Right atrium auricular region (tissue), 2 donors: ENCODE measurements around the gene INVS. TPM values are rescaled to one million over a fixed set of nuclear protein-coding genes. Genes with fewer than 3 reads are reported as not detected.

ENCODE experiments used
- DNase-seq: peaks from one replicate; pipeline ENCODE4 v3.0.0-alpha.2; 2019; ENCODE audit warnings: low spot score
- H3K27ac ChIP-seq, 2 donors: fragments of 200-600 bp; sonication (generic); 1 replicate in 1 of 2; 2 replicates in 1 of 2; pipeline ENCODE4 v1.5.1; 2016 to 2019
- H3K27me3 ChIP-seq, 2 donors: fragments of 200-600 bp; sonication (generic); one replicate each; pipeline versions ENCODE4 v1.5.1 to v1.6.0; 2017 to 2019
- H3K36me3 ChIP-seq: fragments of 200-600 bp; sonication (generic); one replicate; pipeline ENCODE4 v1.5.1; 2016
- H3K4me1 ChIP-seq, 2 donors: fragments of 200-600 bp; sonication (generic); one replicate each; pipeline versions ENCODE4 v1.5.1 to v1.6.0; 2017 to 2019
- H3K4me3 ChIP-seq, 2 donors: fragments of 200-600 bp; sonication (generic); 1 replicate in 1 of 2; 2 replicates in 1 of 2; pipeline ENCODE4 v1.5.1; 2017 to 2019; ENCODE audit warnings: mild to moderate bottlenecking in 1 of 2, moderate library complexity in 1 of 2
- H3K9me3 ChIP-seq, 2 donors: fragments of 200-600 bp; sonication (generic); one replicate each; pipeline ENCODE4 v1.5.1; 2019
- CTCF ChIP-seq, 2 donors: fragments of 200-600 bp; sonication (generic); IDR thresholded peaks; one replicate each; pipeline ENCODE4 v1.5.1; 2019; ENCODE audit warnings: antibody characterized with exemption in 2 of 2
- total RNA-seq, 2 donors: library from RNA; depleted of rRNA; stranded (reverse); fragments of >200 nt; gene quantifications; one replicate each; pipeline ENCODE4 v1.1.0, GENCODE V29; 2016

INVS gene
- total RNA-seq, 2 donors from 2014 or later, result 7.8 to 10.1 TPM

- no peaks in the 10 kb centered on the region for H3K4me1 ChIP-seq
- no peaks in the 10 kb centered on the region for H3K27me3 ChIP-seq
- peak; percentile 30 to 66 for TF ChIP-seq CTCF (IDR thresholded peaks at IDR 0.05)
- peak; percentile 62 for DNase-seq
- H3K36me3 ChIP-seq, result no peaks in the 10 kb centered on the region
- no peak overlapping the region for H3K27ac ChIP-seq
- H3K9me3 ChIP-seq, result no peaks in the 10 kb centered on the region
- no peak overlapping the region for H3K4me3 ChIP-seq
Observed at GRCh38 chr9:100216178-100216787, 117.2 kb downstream of the INVS start.

- no peak overlapping the region for H3K27ac ChIP-seq
- no peak overlapping the region for H3K4me3 ChIP-seq
- no peak for DNase-seq
- TF ChIP-seq CTCF (IDR thresholded peaks at IDR 0.05), result no peak
- no peaks in the 10 kb centered on the region for H3K36me3 ChIP-seq
- H3K27me3 ChIP-seq, result no peaks in the 10 kb centered on the region
- H3K4me1 ChIP-seq, result no peaks in the 10 kb centered on the region
- no peaks in the 10 kb centered on the region for H3K9me3 ChIP-seq
Observed at GRCh38 chr9:100217536-100217935, 118.5 kb downstream of the INVS start.

- Histone ChIP-seq H3K9me3 (no peaks in the 10 kb centered on the region), H3K27ac (no peak overlapping the region)
Observed at GRCh38 chr9:100219347-100219746, 120.3 kb downstream of the INVS start.

GRCh38 chr9:100220936-100221335, 121.9 kb downstream of the INVS start:
- no peaks in the 10 kb centered on the region for H3K4me1 ChIP-seq
- H3K9me3 ChIP-seq, result no peaks in the 10 kb centered on the region
- no peak for DNase-seq
- no peak overlapping the region for H3K27ac ChIP-seq
- TF ChIP-seq CTCF (IDR thresholded peaks at IDR 0.05), result no peak
- no peaks in the 10 kb centered on the region for H3K27me3 ChIP-seq
- no peaks in the 10 kb centered on the region for H3K36me3 ChIP-seq
- H3K4me3 ChIP-seq, result no peak overlapping the region

More at GRCh38 chr9:100219347-100219746, 120.3 kb downstream of the INVS start:
- no peak for TF ChIP-seq CTCF (IDR thresholded peaks at IDR 0.05)
- Histone ChIP-seq H3K4me1 (no peaks in the 10 kb centered on the region), H3K36me3 (no peaks in the 10 kb centered on the region), H3K27me3 (no peaks in the 10 kb centered on the region), H3K4me3 (no peak overlapping the region)
- no peak for DNase-seq

- no peaks in the 10 kb centered on the region for H3K4me1 ChIP-seq
- no peaks in the 10 kb centered on the region for H3K9me3 ChIP-seq
- H3K27ac ChIP-seq, result no peak overlapping the region
- H3K27me3 ChIP-seq, result no peaks in the 10 kb centered on the region
- DNase-seq, result no peak
- no peaks in the 10 kb centered on the region for H3K36me3 ChIP-seq
- no peak for TF ChIP-seq CTCF (IDR thresholded peaks at IDR 0.05)
- no peak overlapping the region for H3K4me3 ChIP-seq
Observed at GRCh38 chr9:100221538-100221937, 122.5 kb downstream of the INVS start.

- Histone ChIP-seq H3K9me3 (no peaks in the 10 kb centered on the region), H3K4me1 (no peaks in the 10 kb centered on the region), H3K4me3 (no peak overlapping the region), H3K27me3 (no peaks in the 10 kb centered on the region), H3K27ac (no peak overlapping the region), H3K36me3 (no peaks in the 10 kb centered on the region)
- no peak for DNase-seq
- peak in 1 of 2 donors; percentile 52 for TF ChIP-seq CTCF (IDR thresholded peaks at IDR 0.05)
Observed at GRCh38 chr9:100222674-100223073, 123.6 kb downstream of the INVS start.
